Measurements from ENCODE around the gene DGKE.

The DGKE gene

DNA sequence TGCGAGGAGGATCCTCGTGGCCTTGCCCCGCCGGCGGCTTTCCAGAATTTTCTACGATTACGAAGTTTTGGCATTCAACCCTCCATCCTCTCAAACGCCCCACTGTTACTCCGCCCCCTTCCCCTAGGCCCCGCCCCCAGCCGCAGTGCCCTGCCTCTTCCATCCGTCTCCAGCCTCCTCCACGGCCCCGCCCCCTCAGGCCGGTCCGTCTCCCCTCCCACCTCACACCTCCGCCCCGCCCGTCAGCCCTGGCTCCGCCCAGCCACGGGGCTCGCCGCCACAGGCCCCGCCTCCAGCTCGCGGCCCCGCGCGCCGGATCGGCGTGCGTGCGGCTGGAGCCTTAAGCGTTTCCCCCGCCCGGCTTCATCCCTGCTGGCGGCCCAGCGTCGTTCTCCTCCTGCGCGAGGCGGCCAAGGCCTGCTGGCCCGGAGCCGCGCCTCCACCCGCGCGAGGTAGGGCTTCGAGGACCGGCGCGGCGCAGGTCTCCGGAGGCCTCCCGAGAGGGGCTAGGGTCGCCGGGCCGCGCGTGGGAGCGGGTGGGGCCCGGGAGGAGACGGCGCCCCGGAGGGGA is at the start of gene DGKE, which contains the start of gene C17orf67:
DGKE (plus strand) TSS at position 343 of the 571 bp plus-strand sequence. CDS start 645 bp downstream, outside the sequence.
C17orf67 (minus strand) TSS at position 112 of the 571 bp plus-strand sequence. CDS start 18,110 bp downstream, outside the sequence.
- DNase-seq = peak; percentile 57

DNA sequence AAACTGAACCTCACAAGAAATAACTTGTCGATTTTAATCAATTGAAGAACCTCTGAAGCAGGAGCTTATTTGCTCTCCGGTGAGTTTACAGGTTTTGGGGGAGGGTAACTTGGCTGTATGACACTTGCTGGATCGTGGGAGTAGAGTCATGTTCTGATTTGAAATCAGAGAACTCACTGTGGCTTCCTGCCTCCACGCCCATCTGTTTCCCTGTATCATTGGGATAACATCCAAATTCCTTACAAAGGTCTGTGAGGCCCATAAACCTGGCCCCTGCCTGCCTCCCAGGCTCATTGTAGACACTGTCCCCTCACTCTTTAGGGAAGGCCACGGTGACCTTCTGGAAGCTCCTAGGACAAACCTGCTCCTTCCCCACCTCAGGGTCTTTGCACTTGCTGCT is 48.5 kb upstream of the DGKE start:
- no peak for DNase-seq

GRCh38 chr17:56785997-56786680 is 47.8 kb upstream of the DGKE start:
- DNase-seq = no peak

DNA sequence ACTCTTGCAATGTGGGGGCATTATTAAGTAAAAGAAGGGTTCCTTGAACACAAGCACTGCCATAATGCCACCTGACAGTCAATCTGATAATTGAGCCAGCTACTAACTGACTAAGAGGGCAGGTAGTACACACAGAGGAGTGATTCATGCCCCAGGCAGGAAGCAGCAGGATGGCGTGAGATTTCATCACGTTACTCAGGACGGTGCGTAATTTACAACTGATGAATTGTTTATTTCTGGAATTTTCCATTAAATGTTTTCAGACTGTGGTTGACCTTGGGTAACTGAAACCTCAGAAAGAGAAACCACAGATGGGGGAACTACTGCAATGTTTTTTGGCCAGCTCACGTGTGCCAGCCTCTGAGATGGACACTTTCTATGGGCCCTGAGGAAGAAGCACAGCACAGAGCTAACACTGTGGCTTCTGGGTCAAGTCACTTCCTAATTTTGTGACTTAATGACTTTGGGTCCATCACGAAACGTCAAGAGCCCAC is 46.9 kb upstream of the DGKE start:
- DNase-seq = no peak

DNA sequence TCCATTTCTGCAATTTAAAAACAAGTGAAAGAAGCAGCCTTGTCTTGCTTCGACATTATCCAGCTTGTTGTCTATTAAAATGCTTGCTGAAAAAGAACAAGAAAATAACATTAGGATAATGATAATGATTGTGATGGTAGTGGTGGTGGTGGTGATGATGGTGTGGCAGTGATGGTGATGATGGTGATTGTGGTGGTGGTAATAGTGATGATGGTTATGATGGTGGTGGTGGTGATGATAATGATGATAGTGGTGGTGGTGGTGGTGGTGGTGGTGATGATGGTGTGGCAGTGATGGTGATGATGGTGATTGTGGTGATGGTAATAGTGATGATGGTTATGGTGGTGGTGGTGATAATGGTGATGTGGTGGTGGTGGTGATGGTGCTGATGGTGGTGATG is 41.7 kb upstream of the DGKE start:
- DNase-seq = no peak

- DNase-seq = no peak
Measured at GRCh38 chr17:56793531-56793930, 40.4 kb upstream of the DGKE start.

DNA sequence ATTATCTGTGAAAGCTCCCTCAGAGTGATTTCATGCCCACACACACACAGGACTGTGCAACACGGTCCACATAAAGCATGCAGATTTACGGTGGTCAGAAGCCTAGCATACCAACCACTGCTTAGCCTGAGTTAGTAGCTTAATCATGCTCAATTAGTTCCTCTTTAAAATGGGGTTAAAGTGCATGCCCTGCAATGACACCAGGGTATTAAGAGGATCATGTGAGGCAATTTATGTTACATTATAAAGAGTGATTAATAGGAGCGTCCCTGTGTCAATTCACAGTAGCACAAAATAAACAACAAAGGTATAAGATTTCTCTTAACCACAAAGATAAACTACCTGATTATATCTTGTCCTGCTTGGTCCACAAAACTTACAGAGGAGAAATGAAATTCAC is 40.0 kb upstream of the DGKE start:
- DNase-seq = no peak

- no peak for DNase-seq
Measured at GRCh38 chr17:56795221-56795865, 38.6 kb upstream of the DGKE start.

- no peak for DNase-seq
Measured at GRCh38 chr17:56796536-56796935, 37.4 kb upstream of the DGKE start.

GRCh38 chr17:56798916-56799315 is 35.0 kb upstream of the DGKE start:
- no peak for DNase-seq

DNA sequence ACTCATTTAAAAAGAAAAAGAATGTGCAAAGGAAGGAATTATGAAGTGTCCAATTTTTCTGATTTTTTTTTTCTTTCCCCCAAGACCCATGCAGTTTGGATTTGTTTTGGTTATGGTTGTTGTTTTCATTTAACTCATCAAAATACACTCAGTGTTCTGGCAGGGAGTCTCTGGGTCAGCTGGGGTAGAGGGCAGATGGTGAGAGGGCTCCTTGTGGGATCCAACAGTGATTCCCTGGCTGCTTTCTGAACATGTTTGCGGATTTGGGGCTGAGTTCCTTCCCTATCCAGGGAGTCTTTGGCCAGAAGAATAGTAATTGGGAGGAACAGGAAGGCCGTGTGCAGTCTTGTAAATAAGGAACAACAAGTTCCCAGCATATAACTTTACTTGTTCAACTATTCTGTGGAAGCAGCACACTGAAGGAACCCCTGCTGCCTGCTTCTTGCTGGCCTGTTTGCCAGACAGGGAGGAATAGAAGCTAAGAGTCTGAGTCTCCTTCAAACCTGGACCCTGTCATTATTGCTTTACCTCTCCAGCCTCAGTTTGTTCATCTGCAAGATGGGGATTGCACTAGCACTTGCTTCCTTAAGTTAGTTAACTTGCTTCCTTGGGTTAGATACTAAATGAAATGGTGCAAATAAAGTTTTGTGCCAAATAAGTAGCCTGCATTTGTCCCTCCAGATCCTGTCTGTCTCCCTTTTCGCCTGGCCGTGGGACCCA is 32.3 kb upstream of the DGKE start:
- no peak for DNase-seq

- no peak for DNase-seq
Measured at GRCh38 chr17:56803071-56803470, 30.9 kb upstream of the DGKE start.

DNA sequence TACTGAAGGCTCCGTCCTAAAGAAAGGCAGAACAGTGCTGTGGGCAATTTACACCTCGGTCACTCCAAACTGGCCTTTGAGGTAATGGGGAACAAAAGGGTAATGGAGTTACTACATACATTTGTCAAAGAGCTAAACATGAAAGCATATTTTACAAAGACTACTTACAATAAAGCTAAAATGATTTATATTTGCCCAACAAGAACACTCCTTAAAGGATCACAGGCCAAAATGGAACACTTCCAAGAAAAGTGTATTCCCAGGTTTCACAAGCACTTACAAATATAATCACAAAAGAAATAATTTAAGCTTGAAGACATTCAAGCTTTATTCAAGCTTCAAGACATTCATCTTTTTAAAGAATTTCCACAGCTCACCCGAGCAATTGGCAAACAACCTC is 29.5 kb upstream of the DGKE start:
- DNase-seq = no peak

GRCh38 chr17:56806949-56807348 is 27.0 kb upstream of the DGKE start:
- DNase-seq = no peak

- no peak for DNase-seq
Measured at GRCh38 chr17:56807723-56808122, 26.2 kb upstream of the DGKE start.

GRCh38 chr17:56808503-56808902 is 25.4 kb upstream of the DGKE start:
- peak; percentile 65 for DNase-seq

DNA sequence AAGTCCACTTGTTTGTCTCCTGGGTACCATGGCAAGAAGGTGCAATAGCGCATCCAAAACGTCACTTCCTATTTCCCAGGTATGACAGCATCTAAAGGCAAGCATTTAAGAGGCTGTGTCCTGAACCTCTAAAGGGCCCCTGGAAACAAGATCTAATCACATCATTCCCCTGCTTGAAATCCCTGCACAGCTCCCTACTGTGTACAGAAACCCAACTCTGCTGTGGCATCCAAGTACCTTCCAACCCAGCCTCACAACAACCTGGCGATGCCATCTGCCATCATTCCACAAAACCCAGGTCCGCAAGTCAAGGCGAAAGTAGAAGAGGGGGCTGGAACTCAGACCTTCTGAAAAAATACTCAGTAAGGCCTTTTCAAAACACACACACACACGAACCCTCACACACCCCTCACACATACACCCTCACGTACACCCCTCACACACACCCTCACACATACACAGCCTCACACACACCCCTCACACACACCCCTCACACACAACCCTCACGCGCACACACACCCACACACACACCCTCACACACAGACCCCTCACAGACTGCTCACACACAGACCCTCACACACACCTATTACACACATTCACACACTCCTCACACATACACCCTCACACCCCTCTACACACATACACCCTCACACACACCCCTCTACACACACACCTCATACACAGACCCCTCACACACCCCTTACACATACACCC is 24.7 kb upstream of the DGKE start:
- DNase-seq = no peak

DNA sequence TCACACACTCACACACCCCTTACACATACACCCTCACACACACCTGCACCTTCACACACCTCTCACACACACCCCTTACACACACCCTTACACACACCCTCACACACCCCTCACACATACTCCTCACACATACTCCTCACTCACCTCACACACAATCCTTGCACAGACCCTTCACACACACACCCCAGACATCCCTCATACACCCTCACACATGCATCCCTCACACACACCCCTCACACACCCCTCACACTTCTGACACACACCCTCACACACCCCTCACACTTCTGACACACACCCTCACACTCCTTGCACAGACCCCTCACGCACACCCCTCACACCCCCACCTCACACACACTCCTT is 24.2 kb upstream of the DGKE start:
- DNase-seq = no peak

DNA sequence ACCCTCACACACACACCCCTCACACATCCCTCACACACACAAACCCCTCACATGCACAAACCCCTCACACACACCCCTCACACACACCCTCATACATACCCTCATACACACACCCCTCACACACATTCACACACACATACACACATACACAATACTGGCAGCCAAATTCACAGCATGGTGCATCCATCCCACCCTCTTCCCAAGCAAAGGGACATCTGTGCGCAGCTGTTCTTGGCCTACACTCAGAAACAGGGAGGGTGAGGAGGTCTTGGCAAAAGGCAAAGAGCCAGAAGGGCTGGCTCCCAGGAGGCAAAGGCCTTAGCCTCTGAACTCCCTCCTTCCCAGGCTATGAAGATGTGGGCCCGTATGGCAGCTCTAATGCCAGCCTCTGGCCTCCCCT is 23.6 kb upstream of the DGKE start:
- DNase-seq = no peak

- DNase-seq = no peak
Measured at GRCh38 chr17:56810891-56811775, 22.8 kb upstream of the DGKE start.

DNA sequence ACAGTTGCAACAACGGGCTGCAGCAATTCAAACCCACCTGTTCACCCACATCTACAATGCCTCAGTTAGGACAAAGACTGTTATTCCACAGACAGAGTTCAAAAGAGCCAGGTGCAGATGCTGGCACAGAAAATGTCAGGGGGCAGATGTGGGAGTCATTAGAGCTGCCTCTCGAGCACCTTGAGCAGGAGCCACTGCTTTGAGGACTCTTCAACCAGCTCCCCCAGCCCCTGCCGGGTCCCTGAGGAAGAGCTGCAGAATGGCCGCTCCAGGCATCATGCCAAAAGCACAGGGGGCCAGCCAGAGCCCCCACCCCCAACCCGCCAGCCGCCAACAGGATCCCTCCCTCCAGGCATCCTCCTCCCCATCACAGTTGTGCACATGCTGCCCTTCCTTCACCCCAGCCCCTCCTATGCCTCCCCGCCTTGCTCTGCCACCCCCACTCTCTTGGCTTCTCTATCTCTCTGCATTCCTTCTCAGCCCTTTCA is 21.0 kb upstream of the DGKE start:
- peak; percentile 18 for DNase-seq

DNA sequence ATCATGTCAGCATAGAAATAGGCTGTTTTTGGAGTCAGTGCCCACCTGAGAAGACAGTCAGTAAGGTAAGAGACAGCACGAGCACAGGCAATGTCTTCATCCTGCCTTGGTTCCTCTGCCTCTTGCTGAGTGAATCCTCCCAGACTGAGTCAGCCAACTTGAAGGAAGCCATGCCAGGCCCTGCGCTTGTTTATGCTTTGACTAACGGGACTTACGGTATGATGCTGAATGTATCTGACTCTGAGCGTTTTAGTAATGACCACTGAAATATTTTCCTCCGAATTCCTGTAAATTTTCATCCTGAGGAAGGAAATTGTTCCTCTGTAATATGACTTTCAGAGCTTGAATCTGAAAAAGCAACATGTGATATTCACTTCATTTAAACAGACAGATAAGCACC is 18.2 kb upstream of the DGKE start:
- no peak for DNase-seq

All from DMS79 (cell line).